Keratinocyte (primary cell): ENCODE measurements around the gene RMND5B. TPM values are rescaled to one million over a fixed set of nuclear protein-coding genes. Genes with fewer than 3 reads are reported as not detected.

Experiments used
- DNase-seq: peaks from one replicate; pipeline ENCODE4 v3.0.0-alpha.2; 2011; ENCODE audit warnings: low read depth, missing footprints, low spot score
- FAIRE-seq: peaks from 2 replicates; lab custom pipeline; 2011; peaks lifted over from hg19 to GRCh38; lab: Jason Lieb, UNC
- H2AFZ ChIP-seq: 2 replicates; pipeline ENCODE4 v1.6.0; 2012; ENCODE audit warnings: low read length, control low read depth, inconsistent platforms; ENCODE audit not compliant: control insufficient read depth
- H3K27ac ChIP-seq: 2 replicates; pipeline ENCODE4 v1.5.1; 2011; ENCODE audit warnings: low read length; ENCODE audit not compliant: control insufficient read depth, insufficient read depth
- H3K27me3 ChIP-seq: 3 replicates; pipeline ENCODE4 v1.6.0; 2011; ENCODE audit warnings: low read length; ENCODE audit not compliant: control insufficient read depth, insufficient read depth; ENCODE audit errors: extremely low read depth
- H3K36me3 ChIP-seq, 2 experiments: 2 replicates in 1 of 2; 3 replicates in 1 of 2; pipeline ENCODE4 v1.5.1; 2011; ENCODE audit warnings: low read length in 2 of 2, mild to moderate bottlenecking in 1 of 2; ENCODE audit not compliant: control insufficient read depth in 2 of 2, insufficient read depth in 2 of 2; ENCODE audit errors: extremely low read depth in 1 of 2
- H3K4me1 ChIP-seq: 3 replicates; pipeline ENCODE4 v1.5.1; 2011; ENCODE audit warnings: low read length; ENCODE audit not compliant: control insufficient read depth, insufficient read depth; ENCODE audit errors: extremely low read depth
- H3K4me2 ChIP-seq: 3 replicates; pipeline ENCODE4 v1.6.0; 2011; ENCODE audit warnings: low read depth, low read length; ENCODE audit not compliant: control insufficient read depth, insufficient read depth; ENCODE audit errors: extremely low read depth
- H3K4me3 ChIP-seq, 3 experiments: fragments of 200-600 bp in 1 of 3; sonication (generic) in 1 of 3; 2 replicates in 2 of 3; 3 replicates in 1 of 3; pipeline ENCODE4 v1.5.1; 2011 to 2016; ENCODE audit warnings: low read length in 3 of 3, mild to moderate bottlenecking in 3 of 3, control low read depth in 2 of 3, inconsistent platforms in 1 of 3, low read depth in 1 of 3, mixed read lengths in 1 of 3, mixed run types in 1 of 3, moderate library complexity in 1 of 3; ENCODE audit not compliant: control insufficient read depth in 2 of 3, insufficient read depth in 2 of 3; ENCODE audit errors: extremely low read depth in 1 of 3
- H3K79me2 ChIP-seq: 2 replicates; pipeline ENCODE4 v1.6.0; 2012; ENCODE audit warnings: low read length; ENCODE audit not compliant: control insufficient read depth, insufficient read depth
- H3K9ac ChIP-seq: 3 replicates; pipeline ENCODE4 v1.6.0; 2011; ENCODE audit warnings: low read length; ENCODE audit not compliant: control insufficient read depth, insufficient read depth; ENCODE audit errors: extremely low read depth
- H3K9me1 ChIP-seq: 3 replicates; pipeline ENCODE4 v1.6.0; 2011; ENCODE audit warnings: low read length; ENCODE audit not compliant: control insufficient read depth, insufficient read depth; ENCODE audit errors: extremely low read depth
- H3K9me3 ChIP-seq: 2 replicates; pipeline ENCODE4 v1.5.1; 2012; ENCODE audit warnings: low read depth, low read length; ENCODE audit not compliant: control insufficient read depth
- H4K20me1 ChIP-seq: 3 replicates; pipeline ENCODE4 v1.6.0; 2011; ENCODE audit warnings: low read length; ENCODE audit not compliant: control insufficient read depth, insufficient read depth; ENCODE audit errors: extremely low read depth
- EZH2 ChIP-seq: IDR thresholded peaks from one replicate; pipeline ENCODE4 v1.6.1; 2012; ENCODE audit warnings: inconsistent platforms, mild to moderate bottlenecking, low read length, moderate library complexity
- dilution Hi-C: fragments of 300-500 bp; cut with MboI; formaldehyde crosslinking; loops from one replicate; pipeline ENCODE4 v1.7.0; 2020; ENCODE audit warnings: low sequenced_read_pairs; ENCODE audit not compliant: extremely low pct_ligation_motif_present
- polyA plus RNA-seq, 5 experiments: library from polyadenylated mRNA; depleted of rRNA in 3 of 5; stranded (reverse) in 3 of 5; stranded (forward) in 1 of 5; unstranded in 1 of 5; fragments of >200 nt; gene quantifications; 1 replicate in 1 of 5; 2 replicates in 3 of 5; 3 replicates in 1 of 5; pipeline versions ENCODE4 v1.2.1 to v1.2.3, GENCODE V29; 2011 to 2012; ENCODE audit warnings: missing spikeins in 2 of 5, low read depth in 1 of 5, low replicate concordance in 1 of 5
- TF ChIP-seq, protein P1 (sequence below), 3 experiments: IDR thresholded peaks in 1 of 3; conservative IDR thresholded peaks in 1 of 3; optimal IDR thresholded peaks in 1 of 3; 2 replicates in 2 of 3; 3 replicates in 1 of 3; pipeline versions ENCODE3 to v1.5.1; 2011; ENCODE audit warnings: low read length in 3 of 3, mild to moderate bottlenecking in 3 of 3, moderate library complexity in 2 of 3, control low read depth in 1 of 3, inconsistent platforms in 1 of 3; ENCODE audit not compliant: insufficient read depth in 2 of 3; ENCODE audit errors: extremely low read depth in 1 of 3

RMND5B gene
- polyA plus RNA-seq, 1 donor (not counting 4 experiments of a cell fraction or from before 2014, with no cell fraction given) = 15.5 TPM

DNA sequence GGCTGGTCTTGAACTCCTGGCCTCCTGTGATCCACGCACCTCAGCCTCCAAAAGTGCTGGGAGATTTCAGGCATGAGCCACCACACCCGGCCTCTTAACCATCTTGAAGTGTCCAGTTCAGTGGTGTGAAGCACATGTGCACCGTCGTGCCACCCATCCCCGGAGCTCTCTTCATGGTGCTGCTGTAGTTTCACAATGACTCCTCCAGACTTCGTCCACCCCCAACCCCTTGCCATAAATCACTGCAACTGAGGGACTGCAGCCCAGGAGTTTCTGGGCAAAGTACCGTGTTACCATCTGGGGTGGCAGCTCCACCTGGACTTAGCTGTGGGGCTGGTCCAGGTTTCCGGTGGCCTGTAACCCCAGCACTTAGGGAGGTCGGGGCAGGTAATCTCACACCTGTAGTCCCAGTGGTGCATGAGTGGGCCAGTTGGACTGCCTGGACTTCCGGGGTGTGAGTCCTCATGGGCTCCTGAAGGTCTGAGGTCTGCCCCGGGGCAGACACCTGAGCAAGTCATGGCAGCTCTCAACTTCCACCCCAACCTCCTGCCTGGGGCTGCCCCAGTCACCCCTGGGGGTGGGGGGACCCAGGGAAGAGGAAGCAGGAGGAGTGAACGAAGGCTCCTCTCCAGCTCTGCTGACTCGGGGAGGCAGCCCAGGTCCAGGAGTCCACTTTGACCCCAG, 24.1 kb upstream of the RMND5B start:
- H3K9me1 ChIP-seq = no peaks in the 10 kb centered on the region
- no peak for FAIRE-seq
- no peaks in the 10 kb centered on the region for H3K36me3 ChIP-seq
- dilution Hi-C loops = no loop called here
- no peaks in the 10 kb centered on the region for H3K9me3 ChIP-seq
- no peak overlapping the region for H3K4me2 ChIP-seq
- TF ChIP-seq, protein P1, sequence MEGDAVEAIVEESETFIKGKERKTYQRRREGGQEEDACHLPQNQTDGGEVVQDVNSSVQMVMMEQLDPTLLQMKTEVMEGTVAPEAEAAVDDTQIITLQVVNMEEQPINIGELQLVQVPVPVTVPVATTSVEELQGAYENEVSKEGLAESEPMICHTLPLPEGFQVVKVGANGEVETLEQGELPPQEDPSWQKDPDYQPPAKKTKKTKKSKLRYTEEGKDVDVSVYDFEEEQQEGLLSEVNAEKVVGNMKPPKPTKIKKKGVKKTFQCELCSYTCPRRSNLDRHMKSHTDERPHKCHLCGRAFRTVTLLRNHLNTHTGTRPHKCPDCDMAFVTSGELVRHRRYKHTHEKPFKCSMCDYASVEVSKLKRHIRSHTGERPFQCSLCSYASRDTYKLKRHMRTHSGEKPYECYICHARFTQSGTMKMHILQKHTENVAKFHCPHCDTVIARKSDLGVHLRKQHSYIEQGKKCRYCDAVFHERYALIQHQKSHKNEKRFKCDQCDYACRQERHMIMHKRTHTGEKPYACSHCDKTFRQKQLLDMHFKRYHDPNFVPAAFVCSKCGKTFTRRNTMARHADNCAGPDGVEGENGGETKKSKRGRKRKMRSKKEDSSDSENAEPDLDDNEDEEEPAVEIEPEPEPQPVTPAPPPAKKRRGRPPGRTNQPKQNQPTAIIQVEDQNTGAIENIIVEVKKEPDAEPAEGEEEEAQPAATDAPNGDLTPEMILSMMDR (optimal IDR thresholded peaks at IDR 0.05 in 1 of 3, IDR thresholded peaks at IDR 0.05 in 1 of 3, conservative IDR thresholded peaks at IDR 0.05 in 1 of 3; ENCODE audit: extremely low read depth in 1 of 3, insufficient read depth in 2 of 3, low read length in 3 of 3) = no peak
- TF ChIP-seq EZH2 = no peak
- H3K4me3 ChIP-seq = no peak overlapping the region
- peaks cover 18% of the 10 kb centered on the region for H3K4me1 ChIP-seq
- H3K79me2 ChIP-seq = no peaks in the 10 kb centered on the region
- no peaks in the 10 kb centered on the region for H3K27me3 ChIP-seq
- no peak overlapping the region for H3K27ac ChIP-seq
- H4K20me1 ChIP-seq = no peaks in the 10 kb centered on the region
- H2AFZ ChIP-seq = no peak overlapping the region
- H3K9ac ChIP-seq = no peak overlapping the region
- DNase-seq = peak; percentile 66

- dilution Hi-C loops = no loop called here
- DNase-seq (no peak), FAIRE-seq (peak; percentile 59)
- peaks cover 19% of the 10 kb centered on the region for H3K4me1 ChIP-seq
- no peaks in the 10 kb centered on the region for H3K9me1 ChIP-seq
- no peaks in the 10 kb centered on the region for H3K79me2 ChIP-seq
- no peaks in the 10 kb centered on the region for H3K27me3 ChIP-seq
- no peaks in the 10 kb centered on the region for H4K20me1 ChIP-seq
- H3K4me3 ChIP-seq = no peak overlapping the region
- H3K4me2 ChIP-seq = no peak overlapping the region
- H2AFZ ChIP-seq = no peak overlapping the region
- TF ChIP-seq, protein P1 (optimal IDR thresholded peaks at IDR 0.05 in 1 of 3, IDR thresholded peaks at IDR 0.05 in 1 of 3, conservative IDR thresholded peaks at IDR 0.05 in 1 of 3; ENCODE audit: extremely low read depth in 1 of 3, insufficient read depth in 2 of 3, low read length in 3 of 3) = no peak
- TF ChIP-seq EZH2 = no peak
- no peak overlapping the region for H3K27ac ChIP-seq
- H3K9me3 ChIP-seq = no peaks in the 10 kb centered on the region
- no peaks in the 10 kb centered on the region for H3K36me3 ChIP-seq
- no peak overlapping the region for H3K9ac ChIP-seq
Observed at GRCh38 chr5:178107756-178108310, 23.0 kb upstream of the RMND5B start.
